NCI-H2029 treated with DMSO at 0.1 percent for 48 hours (cell line): ENCODE results near the gene P3H2.
"Not testable (repeated sequence)": the region's sequence is repeated elsewhere in the genome, so short reads cannot be mapped to it uniquely, and the experiment has no call there.

ENCODE experiments used
- DNase-seq: peaks from one replicate; lab custom pipeline; 2025; lab: John Stamatoyannopoulos, UW

The P3H2 gene

GRCh38 chr3:190086191-190086590 lies 34.5 kb downstream of the P3H2 start:
- DNase-seq: no peak

- no peak for DNase-seq
Measured at GRCh38 chr3:190084983-190085382, 35.7 kb downstream of the P3H2 start.

- no peak for DNase-seq
Measured at GRCh38 chr3:190083635-190084034, 37.1 kb downstream of the P3H2 start.

- no peak for DNase-seq
Measured at GRCh38 chr3:190081389-190081788, 39.3 kb downstream of the P3H2 start.

- DNase-seq: not testable (repeated sequence)
Measured at GRCh38 chr3:190079173-190079572, 41.5 kb downstream of the P3H2 start.

- no peak for DNase-seq
Measured at GRCh38 chr3:190077395-190078045, 43.2 kb downstream of the P3H2 start.

- DNase-seq: no peak
Measured at GRCh38 chr3:190076601-190077394, 43.9 kb downstream of the P3H2 start.

- no peak for DNase-seq
Measured at GRCh38 chr3:190076136-190076535, 44.6 kb downstream of the P3H2 start.

- DNase-seq: no peak
Measured at GRCh38 chr3:190074817-190075216, 45.9 kb downstream of the P3H2 start.

- DNase-seq: no peak
Measured at GRCh38 chr3:190073264-190074008, 47.3 kb downstream of the P3H2 start.

GRCh38 chr3:190072856-190073255 lies 47.8 kb downstream of the P3H2 start:
- no peak for DNase-seq

GRCh38 chr3:190071921-190072320 lies 48.8 kb downstream of the P3H2 start:
- DNase-seq: not testable (repeated sequence)

- DNase-seq: no peak
Measured at GRCh38 chr3:190070622-190071347, 49.9 kb downstream of the P3H2 start.

- no peak for DNase-seq
Measured at GRCh38 chr3:190065204-190065603, 55.5 kb downstream of the P3H2 start.

GRCh38 chr3:190064659-190065058 lies 56.0 kb downstream of the P3H2 start:
- no peak for DNase-seq

GRCh38 chr3:190064112-190064511 lies 56.6 kb downstream of the P3H2 start:
- DNase-seq: no peak

- no peak for DNase-seq
Measured at GRCh38 chr3:190063490-190063889, 57.2 kb downstream of the P3H2 start.

- no peak for DNase-seq
Measured at GRCh38 chr3:190060192-190060775, 60.4 kb downstream of the P3H2 start.

- no peak for DNase-seq
Measured at GRCh38 chr3:190059242-190059590, 61.5 kb downstream of the P3H2 start.

- no peak for DNase-seq
Measured at GRCh38 chr3:190058521-190059241, 62.0 kb downstream of the P3H2 start.

GRCh38 chr3:190056742-190057141 lies 64.0 kb downstream of the P3H2 start:
- no peak for DNase-seq
